Epidermal melanocyte (primary cell): ENCODE results near the gene FGG.

Source experiments
- DNase-seq: peaks from one replicate; pipeline ENCODE4 v3.0.0; 2011; ENCODE audit warnings: low spot score; ENCODE audit not compliant: insufficient read length

FGG gene

DNA sequence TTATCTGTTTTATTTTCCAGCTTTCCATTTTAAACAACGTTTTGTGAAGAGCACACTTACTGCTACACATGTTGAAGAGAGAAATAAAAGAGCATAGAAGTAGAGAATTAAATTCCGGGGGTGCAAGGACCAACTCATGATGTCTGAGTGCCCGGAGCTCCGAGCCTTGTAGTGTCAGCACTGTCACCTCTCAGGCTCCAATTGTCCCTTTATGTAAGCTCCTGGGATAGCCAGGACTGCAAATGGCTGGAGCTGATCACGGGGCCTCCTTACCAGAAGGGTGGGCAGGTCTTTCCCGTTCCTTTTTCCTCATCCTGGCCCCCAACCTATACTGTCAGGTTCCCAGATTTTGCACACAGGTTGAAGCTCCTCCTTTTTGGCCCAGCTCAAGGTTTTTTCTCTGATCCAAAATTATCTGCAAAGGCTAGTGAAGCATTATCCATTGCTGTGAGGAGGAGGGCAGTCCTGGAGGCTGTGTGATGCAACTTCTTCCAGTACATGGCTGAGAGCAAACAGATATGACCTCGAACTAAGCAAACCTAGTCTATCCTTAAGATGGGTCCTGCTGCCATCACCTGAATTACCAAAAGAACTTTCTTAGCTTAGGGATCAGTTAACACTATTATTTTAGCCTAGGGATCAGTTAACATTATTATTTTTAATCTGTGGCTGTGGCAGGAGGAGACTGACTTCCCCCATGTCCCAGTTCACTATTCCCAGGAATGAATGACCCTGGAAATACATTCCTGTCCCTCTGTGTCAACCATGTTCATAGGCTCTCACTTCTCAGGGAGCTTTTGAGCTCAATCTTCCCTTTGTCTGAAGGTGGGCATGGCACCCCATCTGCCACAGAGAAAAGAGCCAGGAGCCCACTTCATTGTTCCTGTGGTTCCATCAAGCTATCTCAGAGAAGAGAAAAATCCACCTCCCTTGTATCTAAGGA, at the start of gene FGG:
FGG (minus strand) TSS at position 185 of the 943 bp plus-strand sequence; CDS start at position 138, 47 bp downstream.
- DNase-seq: no peak

DNA sequence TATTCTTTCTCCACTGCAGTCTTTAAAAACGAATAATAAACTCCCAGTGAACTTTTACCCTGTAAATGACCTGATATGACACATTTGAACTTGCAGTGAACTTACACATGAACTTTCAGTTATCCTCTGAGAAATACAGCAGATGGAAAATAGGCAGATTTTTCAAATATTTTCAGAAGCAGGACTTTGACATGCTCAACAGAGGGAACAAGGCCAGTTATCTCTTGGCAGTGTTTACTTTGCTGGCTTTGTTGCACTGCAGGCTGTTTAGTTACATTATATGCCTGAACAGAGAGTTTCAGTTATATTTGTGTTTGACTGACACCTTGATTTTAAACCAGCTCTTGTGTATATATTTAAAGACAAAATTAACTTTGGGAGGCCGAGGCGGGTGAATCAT, 47.6 kb upstream of the FGG start:
- no peak for DNase-seq

DNA sequence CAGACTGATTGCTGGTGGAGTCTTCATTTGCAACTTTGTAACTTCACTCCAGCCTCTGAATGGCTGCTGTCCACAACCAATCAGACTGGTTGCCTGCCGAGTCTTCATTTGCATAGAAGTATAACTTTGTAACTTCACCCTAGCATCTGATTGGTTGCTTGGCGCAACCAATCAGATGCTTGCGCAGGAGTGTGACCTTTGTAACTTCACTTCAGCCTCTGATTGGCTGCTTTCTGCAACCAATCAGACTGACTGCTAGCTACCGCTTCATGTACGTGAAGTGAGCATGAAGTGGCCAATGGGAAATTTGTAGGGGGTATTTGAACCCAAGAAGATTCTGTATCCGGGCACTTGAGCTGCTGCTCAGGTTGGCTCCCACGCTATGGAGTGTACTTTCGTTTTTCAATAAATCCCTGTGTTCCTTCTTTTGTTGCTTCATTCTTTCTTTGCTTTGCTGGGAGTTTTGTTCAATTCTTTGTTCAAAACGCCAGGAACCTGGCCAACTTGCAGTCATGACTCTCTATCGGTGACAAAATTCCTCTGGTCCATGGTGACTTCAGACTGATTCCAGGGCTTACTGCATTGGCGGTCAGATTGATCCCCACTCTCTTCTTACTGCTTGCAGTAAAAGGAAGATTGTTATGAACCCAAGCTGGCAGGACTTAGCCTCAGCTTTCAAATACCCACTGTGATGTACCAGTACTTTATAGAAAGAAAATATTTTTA, 46.4 kb upstream of the FGG start:
- no peak for DNase-seq

DNA sequence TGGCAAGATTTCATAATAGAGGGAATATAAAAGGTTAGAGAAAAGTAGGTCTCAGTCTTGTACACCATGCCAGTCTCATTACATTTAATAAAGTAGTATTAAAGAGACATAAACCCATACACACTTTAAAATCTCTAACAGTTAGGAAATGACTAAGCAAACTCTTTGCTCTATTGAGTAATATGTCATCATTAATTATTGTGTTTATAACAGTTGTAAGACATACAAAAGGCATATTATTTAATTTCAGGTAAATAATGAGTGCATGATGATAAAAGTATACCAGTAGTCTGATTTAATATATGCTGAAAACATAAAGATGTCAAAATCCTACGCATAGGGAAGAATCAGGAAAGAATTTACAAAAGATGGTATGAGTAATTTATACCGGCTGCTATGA, 31.0 kb upstream of the FGG start:
- no peak for DNase-seq

DNA sequence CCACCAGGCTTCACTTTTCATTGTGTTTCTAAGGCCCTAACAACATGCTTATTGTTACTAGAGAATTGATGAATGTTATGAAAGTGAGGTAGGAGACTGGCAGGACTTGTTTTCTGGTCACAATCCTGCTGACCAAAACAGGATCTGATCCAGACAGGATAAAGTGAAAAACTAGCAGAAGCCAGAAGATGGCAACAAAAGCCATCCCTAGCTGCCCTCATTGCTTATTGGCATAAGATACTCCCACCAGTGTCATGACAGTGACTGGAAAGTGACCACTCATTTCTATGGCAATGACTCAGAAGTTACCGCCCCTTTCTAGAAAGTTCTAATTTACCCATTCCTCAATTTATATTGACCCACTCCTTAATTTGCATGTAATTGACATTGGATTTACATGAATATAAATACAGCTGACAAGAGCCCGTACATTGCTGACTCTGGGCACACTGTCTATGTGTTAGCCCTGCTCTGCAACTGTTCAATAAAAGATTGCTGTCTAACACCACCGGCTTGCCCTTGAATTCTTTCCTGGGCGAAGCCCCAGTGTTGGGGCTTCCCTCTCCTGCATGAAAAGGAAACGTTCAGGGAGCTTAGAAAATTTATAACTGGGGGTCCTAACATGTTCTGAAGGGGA, 30.0 kb upstream of the FGG start:
- DNase-seq: no peak

DNA sequence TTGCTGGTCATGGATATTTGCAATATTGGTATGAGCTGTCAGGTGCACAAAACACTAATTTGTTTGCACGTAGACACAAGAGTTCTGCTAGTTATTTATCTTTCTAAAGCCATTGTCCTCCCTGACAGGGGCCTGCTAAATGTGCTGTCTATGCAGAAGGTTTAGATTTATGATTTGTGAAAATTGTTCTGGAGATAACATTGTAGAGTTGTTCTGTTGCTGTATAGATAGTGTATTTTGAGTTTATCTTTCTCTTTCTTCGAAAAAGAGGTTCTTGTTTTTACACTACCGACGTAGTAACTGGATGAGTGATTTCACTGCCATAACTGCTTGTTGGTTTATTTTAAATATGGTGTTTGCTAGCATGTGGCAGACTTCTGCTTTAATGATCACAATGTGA, 28.5 kb upstream of the FGG start:
- DNase-seq: no peak

DNA sequence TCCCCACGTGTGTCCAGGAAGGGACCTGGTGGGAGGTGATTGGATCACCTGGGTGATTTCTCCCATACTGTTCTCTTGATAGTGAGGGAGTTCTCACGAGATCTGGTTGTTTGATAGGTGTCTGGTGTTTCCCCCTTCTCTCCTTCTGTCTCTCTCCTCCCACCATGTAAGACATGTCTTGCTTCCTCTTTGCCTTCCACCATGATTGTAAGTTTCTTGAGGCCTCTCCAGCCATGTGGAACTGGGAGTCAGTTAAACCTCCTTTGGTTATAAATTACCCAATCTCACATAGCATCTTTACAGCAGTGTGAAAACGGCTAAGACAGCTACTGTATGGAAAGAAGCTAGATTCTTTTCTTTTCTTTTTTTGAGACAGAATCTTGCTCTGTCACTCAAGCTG, 21.6 kb upstream of the FGG start:
- no peak for DNase-seq

DNA sequence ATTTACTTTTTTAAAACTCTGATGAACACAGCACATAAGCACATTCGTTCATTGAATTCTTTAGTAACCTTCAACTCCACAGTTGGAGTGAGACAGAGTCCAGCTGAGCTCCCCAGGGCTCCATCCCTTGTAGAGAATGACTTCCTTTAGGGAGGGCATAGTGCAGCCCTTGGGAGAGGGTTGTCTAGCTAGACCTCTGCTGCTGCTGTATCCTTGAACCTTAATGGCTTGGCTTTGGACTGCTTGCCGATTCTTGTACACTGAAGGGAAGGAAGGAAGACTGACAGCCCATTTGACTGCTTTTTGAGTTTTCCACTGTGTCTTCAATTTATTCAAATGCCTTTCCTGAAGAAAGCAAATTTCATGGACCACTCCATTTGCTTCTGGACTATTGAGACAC, 19.4 kb upstream of the FGG start:
- DNase-seq: no peak

DNA sequence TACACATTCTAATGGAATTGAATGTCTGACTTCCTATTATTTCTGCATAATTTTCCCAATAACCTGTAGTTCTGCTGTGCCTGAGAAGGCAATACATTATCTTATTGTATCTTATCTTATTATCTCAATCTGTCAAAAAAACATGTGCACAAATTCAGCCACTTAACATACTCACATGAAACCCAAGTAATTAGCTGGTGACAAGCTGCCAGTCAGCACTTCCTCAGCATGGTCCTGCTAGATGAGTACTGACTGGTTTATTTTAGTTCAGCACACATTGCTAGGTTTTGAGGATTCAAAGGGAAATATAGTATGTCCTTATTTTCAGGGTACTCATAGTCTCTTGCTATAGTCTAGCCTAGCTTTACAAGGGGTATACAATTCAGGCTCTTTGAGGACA, 17.9 kb upstream of the FGG start:
- DNase-seq: no peak

DNA sequence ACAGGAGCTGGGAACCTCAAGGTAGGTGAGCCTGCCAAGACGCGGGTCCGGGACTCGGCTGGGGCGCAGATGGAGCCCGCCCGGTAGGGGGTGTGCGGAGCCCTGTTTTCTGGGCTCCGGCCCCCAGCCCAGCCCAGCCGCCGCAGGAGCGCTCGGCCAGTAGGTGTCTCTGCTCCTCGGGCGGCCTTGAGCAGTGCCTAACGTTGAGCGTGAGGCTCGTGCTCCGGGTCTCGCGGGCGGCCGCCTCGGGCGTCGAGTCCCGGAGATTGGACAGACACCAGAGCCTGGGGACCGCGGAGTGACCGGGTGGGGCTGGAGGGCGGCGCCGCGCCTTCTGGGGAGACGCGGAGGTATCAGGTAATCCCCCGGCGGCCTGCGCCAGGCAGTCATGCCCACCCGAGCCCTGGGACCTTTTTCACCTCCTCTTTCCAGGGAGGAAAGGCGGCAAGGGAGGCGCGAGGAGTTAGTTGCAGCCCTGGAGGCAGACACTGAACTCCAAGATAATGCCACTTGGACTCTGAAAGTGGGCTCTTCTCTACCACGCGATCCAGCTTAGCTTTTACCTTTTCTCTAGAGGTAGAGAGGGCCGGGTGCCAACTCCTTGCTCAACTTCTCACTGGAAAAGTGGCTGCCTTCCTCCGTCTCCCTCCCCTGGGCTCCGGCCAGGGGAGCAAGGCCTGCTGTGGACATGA, 14.5 kb upstream of the FGG start:
- DNase-seq: no peak

DNA sequence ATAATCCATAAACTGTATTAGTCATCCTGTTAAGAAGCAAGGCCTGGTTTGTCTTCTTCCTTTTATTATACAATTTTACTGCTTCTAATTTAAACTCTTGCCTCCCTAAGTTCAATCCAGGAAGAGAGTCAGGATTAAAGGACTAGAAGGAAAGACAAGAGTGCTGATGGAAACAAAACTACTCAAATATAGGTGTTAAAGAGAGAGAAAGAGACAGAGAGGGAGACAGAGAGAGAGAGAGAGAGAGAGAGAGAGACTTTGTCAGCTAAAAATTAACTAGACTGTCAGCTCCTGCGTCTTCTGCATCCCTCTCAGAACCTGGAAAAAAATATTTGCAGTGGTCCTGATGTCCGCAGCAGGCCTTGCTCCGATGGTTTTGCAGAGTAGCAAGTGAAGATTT, 13.5 kb upstream of the FGG start:
- no peak for DNase-seq

DNA sequence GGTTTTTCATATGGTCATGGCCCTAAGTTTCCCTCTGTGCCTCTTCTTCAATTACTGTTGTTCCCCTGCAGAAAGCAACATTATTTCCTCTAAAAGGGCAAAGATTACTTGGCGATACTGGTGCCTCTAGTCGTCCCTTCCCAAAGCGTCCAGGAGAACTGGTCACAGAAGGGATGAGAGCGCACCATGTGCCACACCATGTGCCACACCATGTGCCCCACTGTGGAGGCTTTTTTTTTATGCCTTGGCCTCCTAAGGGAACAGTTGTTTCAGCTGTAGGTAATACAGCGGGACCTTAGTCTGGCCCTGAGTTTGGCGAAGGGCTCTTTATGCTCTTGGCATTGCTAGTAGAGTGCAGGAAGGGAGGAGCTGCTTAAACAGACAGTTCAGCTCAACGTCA, 11.5 kb upstream of the FGG start:
- DNase-seq: no peak

DNA sequence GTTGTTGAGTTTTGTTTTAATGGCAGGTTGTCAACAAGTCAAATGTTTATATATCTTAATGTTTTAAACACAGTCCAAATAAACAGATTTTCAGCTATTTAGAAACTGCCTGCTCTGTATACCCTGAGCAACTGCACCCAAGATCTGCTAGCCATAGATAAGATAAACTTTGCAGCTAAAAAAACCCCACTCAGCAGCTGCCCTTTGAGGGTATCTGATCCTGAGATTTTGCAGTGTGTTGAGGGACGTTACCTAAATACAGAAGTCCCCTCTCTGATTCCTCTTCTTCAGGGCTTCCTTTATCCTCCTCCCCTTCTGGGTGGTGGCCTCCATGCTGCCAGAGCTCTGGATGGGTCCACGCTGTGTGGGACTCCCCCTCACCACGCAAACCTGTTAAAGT, 11.0 kb upstream of the FGG start:
- no peak for DNase-seq

DNA sequence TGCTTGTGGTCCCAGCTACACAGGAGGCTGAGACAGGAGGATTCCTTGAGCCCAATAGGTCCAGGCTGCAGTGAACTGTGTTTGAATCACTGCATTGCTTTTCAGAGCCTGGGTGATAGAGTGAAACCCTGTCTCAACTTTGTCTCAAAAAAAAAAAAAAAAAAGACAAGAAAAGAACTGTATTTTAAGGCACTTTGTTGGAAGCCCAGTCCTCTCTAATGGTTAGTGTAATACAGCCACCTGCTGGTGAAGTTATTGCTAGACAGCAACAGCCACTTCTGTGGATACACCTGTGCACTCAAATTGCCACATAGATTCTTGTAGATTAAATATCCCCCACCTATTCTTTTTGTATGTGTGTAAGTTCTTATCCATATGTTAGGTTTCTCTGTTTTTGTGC, 10.1 kb upstream of the FGG start:
- peak; percentile 40 for DNase-seq

DNA sequence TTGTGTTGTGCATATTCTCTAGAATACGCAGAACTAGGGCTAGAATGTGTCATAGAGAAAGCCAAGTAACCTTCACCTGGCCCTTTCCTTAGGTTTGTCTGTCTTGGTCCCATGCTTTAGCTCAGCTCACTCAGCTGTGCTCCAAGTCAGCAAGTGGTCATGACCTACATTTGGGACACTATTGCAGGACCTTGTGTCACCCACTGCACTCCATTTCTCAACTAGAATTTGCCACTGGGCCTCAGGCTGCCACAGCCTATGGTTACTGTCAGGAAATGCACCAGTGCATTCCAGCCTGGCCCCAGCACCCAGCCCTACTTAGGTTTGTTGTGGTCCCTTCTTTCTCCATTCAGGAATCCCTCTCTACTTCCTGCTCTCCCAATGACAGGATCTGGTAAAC, 7.7 kb upstream of the FGG start:
- DNase-seq: no peak

DNA sequence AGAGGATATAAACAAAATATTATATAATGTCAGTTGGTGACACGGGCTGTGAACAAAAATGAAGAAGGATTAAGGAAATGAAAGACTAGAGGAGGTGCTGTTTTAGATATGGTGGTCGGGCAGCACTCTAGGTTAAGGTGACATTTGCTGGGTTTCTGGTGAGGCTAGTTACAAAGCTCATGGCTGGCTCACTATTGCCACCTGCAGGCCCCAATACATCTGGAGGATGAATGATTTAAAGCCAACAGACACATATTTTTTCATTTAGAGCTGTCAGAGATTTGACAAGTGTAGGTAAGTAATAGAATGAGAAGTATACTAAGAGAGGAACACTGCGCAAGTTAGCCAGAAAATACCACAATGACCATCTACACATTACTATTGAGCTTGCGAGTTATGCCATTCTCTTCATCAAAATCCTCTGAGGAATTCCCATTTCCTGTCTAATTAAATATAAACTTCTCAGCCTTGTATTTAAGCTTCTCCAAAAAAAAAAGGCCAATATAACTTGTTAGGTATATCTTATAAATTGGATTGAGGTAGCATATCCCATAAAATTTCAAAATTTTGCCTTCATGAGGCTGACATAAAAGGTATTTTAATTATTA, 6.4 kb upstream of the FGG start:
- DNase-seq: peak; percentile 43

DNA sequence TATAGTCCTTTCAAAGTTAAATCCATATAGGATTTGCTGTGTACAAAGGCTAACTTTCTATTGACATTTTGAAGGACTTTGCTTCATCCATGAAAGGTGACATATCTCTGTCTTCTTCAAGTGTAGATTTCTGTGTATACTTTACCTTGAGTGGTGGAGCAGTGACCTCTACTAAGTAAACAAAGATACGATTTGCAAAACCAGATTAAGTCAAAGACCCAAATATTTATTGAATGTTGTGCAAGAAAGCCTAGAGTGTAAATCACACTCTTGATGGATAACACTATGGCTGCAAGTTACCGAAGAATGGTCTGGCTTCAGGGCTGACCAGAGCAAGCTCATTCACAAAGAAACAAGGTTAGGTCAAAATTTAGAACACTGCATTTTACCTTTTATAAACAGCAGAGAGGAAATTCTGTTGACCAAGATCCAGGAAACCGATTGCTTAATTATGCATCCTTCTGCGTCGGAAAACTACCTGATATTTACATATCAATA, 5.4 kb upstream of the FGG start:
- no peak for DNase-seq

DNA sequence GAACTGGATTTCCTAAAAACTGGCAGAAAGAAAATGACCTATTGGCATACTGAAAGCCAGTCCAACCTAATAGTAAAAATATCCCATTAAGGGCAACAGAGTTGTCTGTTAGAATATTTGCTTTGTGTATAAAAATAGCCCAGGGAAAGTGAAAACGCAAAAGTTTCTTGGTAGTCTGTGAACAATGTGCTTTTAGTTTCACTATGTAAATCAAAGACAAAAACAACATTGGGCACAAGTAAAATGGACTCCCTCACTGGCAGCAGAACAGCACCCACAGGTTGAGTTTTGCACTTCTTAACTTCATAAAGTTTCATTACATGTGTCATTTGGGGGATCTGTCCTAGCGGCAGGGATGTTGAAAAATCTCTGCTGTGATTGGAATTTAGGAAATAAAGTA, 4.3 kb upstream of the FGG start:
- no peak for DNase-seq

DNA sequence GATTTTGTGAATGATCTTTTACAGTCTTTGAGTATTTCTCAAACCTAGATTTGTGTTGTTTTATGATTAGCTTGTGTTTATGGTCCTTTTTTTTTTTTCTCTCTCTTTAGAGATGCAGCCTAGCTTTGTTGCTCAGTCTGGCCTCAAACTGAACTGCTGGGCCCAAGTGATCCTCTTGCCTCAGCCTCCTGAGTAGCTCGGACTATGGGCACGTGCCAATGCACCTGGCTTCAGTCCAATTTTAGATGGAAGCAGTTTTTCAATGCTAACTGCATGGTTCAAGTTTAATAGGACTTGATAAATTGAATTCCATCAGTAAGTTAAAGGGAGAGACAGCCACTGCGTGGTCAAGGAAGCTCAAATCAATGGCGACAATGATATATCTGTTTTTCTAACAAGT, 3.8 kb upstream of the FGG start:
- DNase-seq: no peak

DNA sequence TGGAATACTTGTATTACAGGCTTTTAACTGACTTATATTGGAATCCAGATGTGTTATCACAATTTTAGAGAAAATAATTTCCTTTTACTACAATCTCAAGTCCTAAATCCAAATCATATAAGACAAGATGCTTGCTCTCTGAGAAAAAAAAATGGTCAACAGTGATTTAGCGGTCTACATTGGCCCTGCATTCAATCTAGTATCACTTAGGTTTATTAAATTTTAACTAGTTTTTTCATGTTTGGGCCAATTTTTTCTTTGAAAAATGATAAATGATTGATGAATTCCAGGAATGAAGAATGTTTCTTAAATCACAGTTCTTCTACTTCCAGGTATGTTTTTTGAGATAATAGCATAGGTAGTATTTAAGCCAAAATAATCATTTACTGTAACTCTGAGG, 2.8 kb upstream of the FGG start:
- DNase-seq: no peak

DNA sequence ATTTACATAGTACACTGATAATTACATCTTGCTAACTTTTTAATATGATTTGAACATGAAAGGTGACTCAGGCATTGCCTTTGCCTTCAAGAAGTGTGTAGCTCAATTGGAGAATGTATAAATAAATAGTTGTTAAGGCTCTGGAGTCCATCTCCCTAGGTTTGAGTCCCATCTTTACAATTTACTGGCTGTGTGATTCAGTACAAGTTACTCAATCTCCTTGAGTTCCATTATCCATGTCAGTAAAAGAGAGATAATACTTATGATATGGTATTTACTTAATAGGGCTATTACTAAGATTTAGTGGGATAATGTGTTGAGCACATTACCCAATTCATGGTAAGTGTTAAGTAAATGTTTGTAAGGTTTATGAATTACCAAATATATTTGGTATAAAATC, 1.9 kb upstream of the FGG start:
- no peak for DNase-seq
